WI38 (cell line): ENCODE data around the gene SCNN1A.

Source experiments
- H3K4me3 ChIP-seq: 2 replicates; pipeline ENCODE4 v1.5.1; 2011; ENCODE audit warnings: low read depth, mild to moderate bottlenecking, control low read depth, low read length
- CTCF ChIP-seq: IDR thresholded peaks from 2 replicates; pipeline ENCODE4 v1.5.1; 2012; ENCODE audit warnings: low read depth, mild to moderate bottlenecking, control low read depth, low read length

Gene SCNN1A

GRCh38 chr12:6326316-6327228 is 48.8 kb downstream of the SCNN1A start:
- peak; percentile 9; the same call in 1 of the 2 replicates for TF ChIP-seq CTCF
- H3K4me3 ChIP-seq: no peak overlapping the region

- H3K4me3 ChIP-seq: no peak overlapping the region
- TF ChIP-seq CTCF: no peak
These were observed 50.2 kb downstream of the SCNN1A start for GRCh38 chr12:6324936-6325750.

GRCh38 chr12:6323995-6324711 is 51.2 kb downstream of the SCNN1A start:
- H3K4me3 ChIP-seq: no peak overlapping the region
- TF ChIP-seq CTCF: no peak

GRCh38 chr12:6323340-6323994 is 51.9 kb downstream of the SCNN1A start:
- no peak overlapping the region for H3K4me3 ChIP-seq
- peak; percentile 46 for TF ChIP-seq CTCF

- H3K4me3 ChIP-seq: no peak overlapping the region
- no peak for TF ChIP-seq CTCF
These were observed 52.4 kb downstream of the SCNN1A start for GRCh38 chr12:6322969-6323339.

- no peak overlapping the region for H3K4me3 ChIP-seq
- TF ChIP-seq CTCF: no peak
These were observed 53.0 kb downstream of the SCNN1A start for GRCh38 chr12:6322352-6322751.
